C4-2B (cell line): ENCODE data around the gene NVL.

Source experiments
- H3K27ac ChIP-seq: fragments of 450-650 bp; 2 replicates; pipeline ENCODE4 v1.5.1; 2017
- CTCF ChIP-seq: fragments of 450-650 bp; conservative IDR thresholded peaks from 2 replicates; pipeline ENCODE4 v1.5.1; 2017; ENCODE audit warnings: mild to moderate bottlenecking
- ZFX ChIP-seq: fragments of 450-650 bp; IDR thresholded peaks from 2 replicates; pipeline ENCODE4 v1.6.1; 2017

NVL gene

GRCh38 chr1:224183591-224184312 lies 146.2 kb downstream of the NVL start:
- H3K27ac ChIP-seq: peak overlapping the region; percentile 100
- TF ChIP-seq CTCF (no peak), ZFX (peak; percentile 89)

DNA sequence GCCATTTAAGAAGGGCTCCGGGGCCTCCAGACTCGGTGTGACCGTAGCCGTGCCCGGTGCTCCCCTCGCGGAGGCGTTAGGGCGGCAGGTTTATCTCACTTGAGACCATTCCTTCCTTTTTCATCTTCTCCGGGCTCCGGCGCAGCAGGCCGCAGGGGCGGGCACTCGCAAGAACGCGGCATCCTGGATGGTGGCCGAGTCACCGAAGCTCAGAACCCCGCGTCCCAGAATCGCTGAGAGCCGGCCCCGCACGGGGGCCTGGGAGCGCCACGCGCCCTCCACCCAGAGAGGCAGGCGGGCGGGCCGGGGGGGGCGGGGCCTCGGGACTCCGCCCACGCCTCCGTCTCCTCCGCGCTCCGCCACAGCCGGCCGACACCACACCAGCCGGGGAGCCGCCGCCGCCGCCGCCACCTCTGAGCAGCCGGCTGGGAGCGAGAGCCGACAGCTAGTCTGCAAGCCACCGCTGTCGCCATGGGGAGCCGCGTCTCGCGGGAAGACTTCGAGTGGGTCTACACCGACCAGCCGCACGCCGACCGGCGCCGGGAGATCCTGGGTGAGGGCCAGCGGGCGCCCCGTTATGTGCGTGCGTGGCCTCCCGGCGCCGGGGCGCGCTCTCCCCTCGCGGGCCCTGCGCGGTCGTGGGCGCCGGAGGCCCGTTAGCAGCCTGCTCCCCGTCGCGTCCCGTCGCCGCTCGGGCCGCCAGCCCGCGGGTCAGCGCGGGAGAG lies 146.9 kb downstream of the NVL start, which contains the start of gene DEGS1:
DEGS1 (plus strand) TSS at position 375 of the 725 bp plus-strand sequence; CDS start at position 472, 97 bp downstream.
- no peak for TF ChIP-seq ZFX
- TF ChIP-seq CTCF: no peak
- H3K27ac ChIP-seq: peak within 1 kb of the TSS; percentile 100

GRCh38 chr1:224182057-224182865 lies 147.7 kb downstream of the NVL start:
- H3K27ac ChIP-seq: peak overlapping the region; percentile 100
- TF ChIP-seq CTCF: no peak
- TF ChIP-seq ZFX: no peak

DNA sequence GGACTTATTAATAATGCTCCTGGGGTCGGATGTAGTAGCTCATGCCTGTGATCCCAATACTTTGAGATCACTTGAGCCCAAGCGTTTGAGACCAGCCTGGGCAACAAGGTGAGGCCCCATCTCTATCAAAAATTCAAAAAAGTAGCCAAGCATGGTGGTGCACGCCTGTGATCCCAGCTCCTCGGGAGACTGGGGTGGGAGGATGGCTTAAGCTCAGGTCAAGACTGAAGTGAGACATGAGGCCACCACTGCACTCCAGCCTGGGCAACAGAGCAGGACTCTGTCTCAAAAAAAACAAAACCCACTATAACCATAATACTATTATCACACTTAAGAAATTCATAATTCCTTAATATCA lies 148.5 kb downstream of the NVL start:
- H3K27ac ChIP-seq: peak overlapping the region; percentile 100
- TF ChIP-seq CTCF: no peak
- TF ChIP-seq ZFX: no peak

DNA sequence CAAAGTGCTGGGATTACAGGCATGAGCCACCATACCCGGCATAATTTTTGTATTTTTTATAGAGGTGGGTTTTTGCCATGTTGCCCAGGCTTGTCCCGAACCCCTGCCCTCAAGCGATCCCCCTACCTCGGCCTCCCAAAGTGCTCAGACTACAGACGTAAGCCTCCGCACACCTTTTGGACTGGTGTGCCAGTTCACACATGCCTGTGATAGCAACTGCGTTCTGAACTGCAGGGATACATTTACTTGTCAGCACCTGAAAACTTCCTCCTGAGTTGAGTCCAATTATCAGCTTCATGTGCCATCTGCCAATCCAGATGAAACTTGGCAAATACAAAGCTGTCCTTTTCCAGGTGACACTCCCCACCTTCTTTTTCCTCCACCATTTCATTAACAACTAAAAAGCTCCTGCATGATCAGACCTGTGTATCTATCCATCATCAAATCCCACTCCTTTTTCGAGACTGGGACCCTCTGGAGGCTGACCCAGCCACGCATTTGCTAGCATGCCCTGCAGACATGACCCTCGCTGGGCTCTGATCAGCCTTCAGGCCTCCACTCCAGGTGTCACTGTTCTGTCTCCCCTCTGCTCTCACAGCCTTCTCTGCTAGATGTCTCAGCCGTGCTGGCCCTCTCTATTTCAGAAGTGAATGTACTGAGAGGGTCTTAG lies 149.1 kb downstream of the NVL start:
- H3K27ac ChIP-seq: peak overlapping the region; percentile 100
- TF ChIP-seq ZFX: no peak
- TF ChIP-seq CTCF: no peak

GRCh38 chr1:224178894-224179293 lies 151.1 kb downstream of the NVL start:
- TF ChIP-seq ZFX: no peak
- no peak for TF ChIP-seq CTCF
- peak overlapping the region; percentile 64 for H3K27ac ChIP-seq
